Measurements from ENCODE around the gene RAD51D. TPM values are rescaled to one million over a fixed set of nuclear protein-coding genes. Genes with fewer than 3 reads are reported as not detected.
"Not testable (repeated sequence)": the region's sequence is repeated elsewhere in the genome, so short reads cannot be mapped to it uniquely, and the experiment has no call there.

Gene RAD51D
- polyA plus RNA-seq, 3 donors: 4.1 to 7.0 (median 4.6) TPM

GRCh38 chr17:35146214-35146833 is 26.7 kb upstream of the RAD51D start:
- 50 to 71% (median 67%) methylated on average over 4 of the region's 4 CpGs for WGBS, 3 donors
- H3K27ac ChIP-seq (ENCODE audit: low read depth, low read length): no peak overlapping the region

GRCh38 chr17:35144840-35145239 is 25.2 kb upstream of the RAD51D start:
- 65 to 74% (median 73%) methylated on average over 4 of the region's 4 CpGs for WGBS, 3 donors
- H3K27ac ChIP-seq (ENCODE audit: low read depth, low read length): no peak overlapping the region

GRCh38 chr17:35142467-35142796 is 22.8 kb upstream of the RAD51D start:
- H3K27ac ChIP-seq (ENCODE audit: low read depth, low read length): no peak overlapping the region
- WGBS, 3 donors: 68 to 71% (median 70%) methylated on average over 8 of the region's 8 CpGs

GRCh38 chr17:35141681-35142466 is 22.2 kb upstream of the RAD51D start, which contains the start of gene NLE1:
Gene NLE1, minus strand, starts transcription at chr17:35142303. Its CDS starts 28 bp downstream, at chr17:35142275.
- 0 to 1% (median 0%) methylated on average over 60 to 65 of the region's 65 CpGs for WGBS, 3 donors
- no peak within 1 kb of the TSS for H3K27ac ChIP-seq (ENCODE audit: low read depth, low read length)

GRCh38 chr17:35138218-35138617 is 18.6 kb upstream of the RAD51D start:
- no peak overlapping the region for H3K27ac ChIP-seq (ENCODE audit: low read depth, low read length)
- WGBS, 3 donors: 94 to 96% (median 96%) methylated on average over 6 of the region's 6 CpGs

- H3K27ac ChIP-seq (ENCODE audit: low read depth, low read length): no peak overlapping the region
- WGBS, 3 donors: 75 to 82% (median 79%) methylated on average over 6 of the region's 6 CpGs
Observed at GRCh38 chr17:35135322-35135721, 15.7 kb upstream of the RAD51D start.

GRCh38 chr17:35132816-35133550 is 13.3 kb upstream of the RAD51D start:
- WGBS, 3 donors: 93 to 95% (median 93%) methylated on average over 22 of the region's 22 CpGs
- no peak overlapping the region for H3K27ac ChIP-seq (ENCODE audit: low read depth, low read length)

- H3K27ac ChIP-seq (ENCODE audit: low read depth, low read length): no peak overlapping the region
- 77 to 84% (median 83%) methylated on average over 10 of the region's 10 CpGs for WGBS, 3 donors
Observed at GRCh38 chr17:35132099-35132498, 12.4 kb upstream of the RAD51D start.

- WGBS, 3 donors: 88 to 98% (median 97%) methylated on average over 3 of the region's 3 CpGs
- H3K27ac ChIP-seq (ENCODE audit: low read depth, low read length): no peak overlapping the region
Observed at GRCh38 chr17:35130392-35130791, 10.7 kb upstream of the RAD51D start.

GRCh38 chr17:35129973-35130351 is 10.3 kb upstream of the RAD51D start:
- no peak overlapping the region for H3K27ac ChIP-seq (ENCODE audit: low read depth, low read length)
- WGBS, 3 donors: 87 to 91% (median 91%) methylated on average over 5 of the region's 5 CpGs

- 68 to 79% (median 74%) methylated on average over 11 of the region's 11 CpGs for WGBS, 3 donors
- H3K27ac ChIP-seq (ENCODE audit: low read depth, low read length): no peak overlapping the region
Observed at GRCh38 chr17:35129154-35129972, 9.7 kb upstream of the RAD51D start.

GRCh38 chr17:35127751-35128514 is 8.3 kb upstream of the RAD51D start:
- WGBS, 3 donors: 69 to 85% (median 69%) methylated on average over 11 of the region's 11 CpGs
- H3K27ac ChIP-seq (ENCODE audit: low read depth, low read length): no peak overlapping the region

- no peak within 1 kb of the TSS for H3K27ac ChIP-seq (ENCODE audit: low read depth, low read length)
- WGBS, 3 donors: 88 to 96% (median 89%) methylated on average over 3 of the region's 3 CpGs
Observed at GRCh38 chr17:35121315-35121714, 1.7 kb upstream of the RAD51D start, which contains the start of gene FNDC8. Gene FNDC8, plus strand, starts transcription at chr17:35121615. Its CDS starts 79 bp downstream, at chr17:35121694.

- H3K27ac ChIP-seq (ENCODE audit: low read depth, low read length): no peak overlapping the region
Observed at GRCh38 chr17:35117984-35118383, 1.7 kb downstream of the RAD51D start.

GRCh38 chr17:35116845-35117244 is 2.8 kb downstream of the RAD51D start:
- H3K27ac ChIP-seq (ENCODE audit: low read depth, low read length): no peak overlapping the region
- WGBS, 3 donors: 86% methylated on average over 12 of the region's 12 CpGs

GRCh38 chr17:35110791-35111190 is 8.9 kb downstream of the RAD51D start:
- H3K27ac ChIP-seq (ENCODE audit: low read depth, low read length): not testable (repeated sequence)
- 97 to 99% (median 99%) methylated on average over 17 of the region's 17 CpGs for WGBS, 3 donors

- 96 to 97% (median 96%) methylated on average over 5 of the region's 5 CpGs for WGBS, 3 donors
Observed at GRCh38 chr17:35104844-35105450, 14.7 kb downstream of the RAD51D start.

More at GRCh38 chr17:35104844-35105450, 14.7 kb downstream of the RAD51D start:
- no peak overlapping the region for H3K27ac ChIP-seq (ENCODE audit: low read depth, low read length)

All from adipose tissue (tissue), 3 donors.